DOHH2 (cell line): Measurements from ENCODE around the gene TMEM63B.
A peak's percentile ranks its signal among the peaks of the same experiment; 100 is the strongest.

Source experiments
- CTCF ChIP-seq: fragments of 200-600 bp; sonication (generic); IDR thresholded peaks from one replicate; pipeline ENCODE4 v1.5.1; 2014; ENCODE audit warnings: antibody characterized with exemption, mild to moderate bottlenecking, low read depth, low read length; ENCODE audit not compliant: poor library complexity, severe bottlenecking
- EZH2phosphoT487 ChIP-seq: fragments of 200-600 bp; sonication (generic); IDR thresholded peaks from 2 replicates; pipeline ENCODE4 v1.6.1; 2017; ENCODE audit warnings: borderline replicate concordance, mild to moderate bottlenecking, antibody characterized with exemption, low read length, moderate library complexity, mixed read lengths

GRCh38 chr6:44172731-44173500, 45.6 kb downstream of the TMEM63B start:
- no peak for TF ChIP-seq EZH2phosphoT487
- peak; percentile 97 for TF ChIP-seq CTCF
